Liver (tissue), 9 donors: ENCODE data around the gene FBXW7. TPM values are rescaled to one million over a fixed set of nuclear protein-coding genes. Genes with fewer than 3 reads are reported as not detected.

Experiments used
- DNase-seq: peaks from one replicate; pipeline ENCODE4 v3.0.0-alpha.2; 2017; ENCODE audit warnings: low spot score
- H3K27ac ChIP-seq, 2 donors: one replicate each; pipeline ENCODE4 v1.7.0; 2013; ENCODE audit warnings: inconsistent platforms in 2 of 2, low read length in 2 of 2, control low read depth in 1 of 2, low read depth in 1 of 2, mild to moderate bottlenecking in 1 of 2
- H3K27me3 ChIP-seq, 4 donors: one replicate each; pipeline versions ENCODE4 v1.6.1 to v1.7.0; 2013; ENCODE audit warnings: low read length in 3 of 4, inconsistent platforms in 1 of 4, mild to moderate bottlenecking in 1 of 4, moderate library complexity in 1 of 4; ENCODE audit not compliant: control insufficient read depth in 4 of 4, insufficient read depth in 4 of 4
- H3K36me3 ChIP-seq, 4 donors: one replicate each; pipeline versions ENCODE4 v1.6.1 to v1.7.0; 2013; ENCODE audit warnings: low read length in 3 of 4, mild to moderate bottlenecking in 3 of 4, low read depth in 1 of 4, moderate library complexity in 1 of 4; ENCODE audit not compliant: control insufficient read depth in 4 of 4, insufficient read depth in 3 of 4
- H3K4me1 ChIP-seq, 4 donors: one replicate each; pipeline versions ENCODE4 v1.6.1 to v1.7.0; 2013; ENCODE audit warnings: low read length in 3 of 4, mild to moderate bottlenecking in 3 of 4, moderate library complexity in 1 of 4; ENCODE audit not compliant: control insufficient read depth in 4 of 4, insufficient read depth in 4 of 4
- H3K4me3 ChIP-seq, 3 donors: one replicate each; pipeline versions ENCODE4 v1.6.1 to v1.7.0; 2013; ENCODE audit warnings: low read length in 3 of 3, control low read depth in 1 of 3, low read depth in 1 of 3, mild to moderate bottlenecking in 1 of 3
- H3K9ac ChIP-seq, 2 donors: one replicate each; pipeline ENCODE4 v1.7.0; 2013; ENCODE audit warnings: low read length in 2 of 2, mild to moderate bottlenecking in 2 of 2, moderate library complexity in 2 of 2, control low read depth in 1 of 2, low read depth in 1 of 2
- H3K9me3 ChIP-seq, 4 donors: one replicate each; pipeline versions ENCODE4 v1.6.1 to v1.7.0; 2013; ENCODE audit warnings: low read length in 3 of 4; ENCODE audit not compliant: control insufficient read depth in 4 of 4
- EGR1 ChIP-seq, 2 donors: IDR thresholded peaks; 2 replicates each; pipeline ENCODE4 v1.6.1; 2016 to 2018; ENCODE audit warnings: antibody characterized with exemption in 2 of 2, low read depth in 2 of 2
- FOXA1 ChIP-seq: IDR thresholded peaks from 2 replicates; pipeline ENCODE4 v1.6.1; 2016; ENCODE audit warnings: antibody characterized with exemption
- FOXA2 ChIP-seq: IDR thresholded peaks from 2 replicates; pipeline ENCODE4 v1.6.1; 2016; ENCODE audit warnings: antibody characterized with exemption
- GABPA ChIP-seq, 2 donors: IDR thresholded peaks in 1 of 2; conservative IDR thresholded peaks in 1 of 2; 2 replicates each; pipeline ENCODE4 v1.6.1; 2016; ENCODE audit warnings: antibody characterized with exemption in 2 of 2, mild to moderate bottlenecking in 1 of 2, moderate library complexity in 1 of 2
- HNF4A ChIP-seq, 2 donors: conservative IDR thresholded peaks; 2 replicates each; pipeline ENCODE4 v1.6.1; 2016; ENCODE audit warnings: antibody characterized with exemption in 2 of 2, mild to moderate bottlenecking in 2 of 2
- HNF4G ChIP-seq: IDR thresholded peaks from 2 replicates; pipeline ENCODE4 v1.6.1; 2016; ENCODE audit warnings: antibody characterized with exemption
- JUND ChIP-seq, 2 donors: IDR thresholded peaks; 2 replicates each; pipeline ENCODE4 v1.6.1; 2016; ENCODE audit warnings: antibody characterized with exemption in 2 of 2
- NR2F2 ChIP-seq: IDR thresholded peaks from 2 replicates; pipeline ENCODE4 v1.6.1; 2016; ENCODE audit warnings: antibody characterized with exemption
- RXRA ChIP-seq, 2 donors: IDR thresholded peaks; 2 replicates each; pipeline ENCODE4 v1.6.1; 2017 to 2018; ENCODE audit warnings: antibody characterized with exemption in 2 of 2, mild to moderate bottlenecking in 1 of 2
- SP1 ChIP-seq: IDR thresholded peaks from 2 replicates; pipeline ENCODE4 v1.6.1; 2018; ENCODE audit warnings: antibody characterized with exemption, mild to moderate bottlenecking
- TAF1 ChIP-seq: conservative IDR thresholded peaks from 2 replicates; pipeline ENCODE4 v1.6.1; 2016; ENCODE audit warnings: antibody characterized with exemption, mild to moderate bottlenecking
- YY1 ChIP-seq: IDR thresholded peaks from 2 replicates; pipeline ENCODE4 v1.6.1; 2016; ENCODE audit warnings: antibody characterized with exemption, mild to moderate bottlenecking
- WGBS: extraction: QIAGEN DNeasy Blood & Tissue Kit; methylation state at CpG from one replicate; pipeline ENCODE4 v1.1.7; 2013; 5-methylcytosine and 5-hydroxymethylcytosine counted together
- polyA plus RNA-seq, 2 donors: library from polyadenylated mRNA; stranded (reverse) in 1 of 2; unstranded in 1 of 2; fragments of 200-250 nt in 1 of 2; fragments of >200 nt in 1 of 2; fragmentation: Nextera tagmentation in 1 of 2; extraction: Ambion mirVana in 1 of 2; gene quantifications; one replicate each; pipeline versions ENCODE4 v1.2.1 to v1.2.3, GENCODE V29; 2013 to 2015
- total RNA-seq, 2 donors: library from RNA; depleted of rRNA; stranded (reverse); fragments of >200 nt; gene quantifications; one replicate each; pipeline ENCODE4 v1.2.3, GENCODE V29; 2014
- TF ChIP-seq, protein P1 (sequence below): IDR thresholded peaks from 2 replicates; pipeline ENCODE4 v1.6.1; 2016; ENCODE audit warnings: antibody characterized with exemption
- TF ChIP-seq, protein P2 (sequence below): IDR thresholded peaks from 2 replicates; pipeline ENCODE4 v1.6.1; 2016; ENCODE audit warnings: antibody characterized with exemption, mild to moderate bottlenecking
- TF ChIP-seq, protein P3 (sequence below): fragments of 150-350 bp; IDR thresholded peaks from 2 replicates; pipeline ENCODE4 v1.5.1; 2017; ENCODE audit warnings: improper control_type of control experiment, low read depth, low read length; ENCODE audit not compliant: missing input control
- TF ChIP-seq, protein P4 (sequence below): IDR thresholded peaks from 2 replicates; pipeline ENCODE4 v1.6.1; 2016; ENCODE audit warnings: antibody characterized with exemption
- TF ChIP-seq, protein P5 (sequence below): IDR thresholded peaks from 2 replicates; pipeline ENCODE4 v1.6.1; 2016; ENCODE audit warnings: antibody characterized with exemption
- donor health status: healthy.
- donor health status: healthy.
- donor health status: healthy.
- donor health status: healthy.
- donor health status: healthy.

Gene FBXW7
- total and polyA plus RNA-seq, 4 donors, result 4.0 to 56.9 (median 16.1) TPM

DNA sequence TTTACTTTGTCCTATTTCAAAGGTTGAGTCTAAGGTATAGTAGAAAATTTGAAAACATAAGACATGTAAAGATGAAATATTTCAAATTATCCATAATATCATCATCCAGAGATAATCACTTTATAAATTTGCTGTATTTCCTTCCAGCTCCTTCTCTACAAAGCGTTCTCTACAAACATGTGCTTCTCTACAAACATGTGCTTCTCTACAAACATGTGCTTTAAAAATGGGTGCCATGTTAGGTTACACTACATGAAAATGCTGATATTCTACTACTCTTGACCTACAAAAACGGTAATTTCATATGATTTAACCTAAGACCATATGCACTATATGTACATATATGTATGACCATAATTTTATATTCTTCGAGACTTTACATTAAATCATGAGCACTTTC lies 92.0 kb downstream of the FBXW7 start:
- Histone ChIP-seq H3K4me1 (no peaks in the 10 kb centered on the region), H3K27me3 (no peaks in the 10 kb centered on the region), H3K36me3 (no peaks in the 10 kb centered on the region), H3K4me3 (no peak overlapping the region), H3K27ac (no peak overlapping the region), H3K9ac (no peak overlapping the region), H3K9me3 (no peaks in the 10 kb centered on the region)
- no peak for DNase-seq
- TF ChIP-seq FOXA1 (no peak), HNF4A (conservative IDR thresholded peaks at IDR 0.05) (no peak), TAF1 (no peak), FOXA2 (no peak), JUND (IDR thresholded peaks at IDR 0.05) (no peak), EGR1 (IDR thresholded peaks at IDR 0.05; ENCODE audit: low read depth in 2 of 2) (no peak), NR2F2 (no peak)
- TF ChIP-seq, protein P1, sequence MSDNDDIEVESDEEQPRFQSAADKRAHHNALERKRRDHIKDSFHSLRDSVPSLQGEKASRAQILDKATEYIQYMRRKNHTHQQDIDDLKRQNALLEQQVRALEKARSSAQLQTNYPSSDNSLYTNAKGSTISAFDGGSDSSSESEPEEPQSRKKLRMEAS, result no peak
- TF ChIP-seq, protein P2, sequence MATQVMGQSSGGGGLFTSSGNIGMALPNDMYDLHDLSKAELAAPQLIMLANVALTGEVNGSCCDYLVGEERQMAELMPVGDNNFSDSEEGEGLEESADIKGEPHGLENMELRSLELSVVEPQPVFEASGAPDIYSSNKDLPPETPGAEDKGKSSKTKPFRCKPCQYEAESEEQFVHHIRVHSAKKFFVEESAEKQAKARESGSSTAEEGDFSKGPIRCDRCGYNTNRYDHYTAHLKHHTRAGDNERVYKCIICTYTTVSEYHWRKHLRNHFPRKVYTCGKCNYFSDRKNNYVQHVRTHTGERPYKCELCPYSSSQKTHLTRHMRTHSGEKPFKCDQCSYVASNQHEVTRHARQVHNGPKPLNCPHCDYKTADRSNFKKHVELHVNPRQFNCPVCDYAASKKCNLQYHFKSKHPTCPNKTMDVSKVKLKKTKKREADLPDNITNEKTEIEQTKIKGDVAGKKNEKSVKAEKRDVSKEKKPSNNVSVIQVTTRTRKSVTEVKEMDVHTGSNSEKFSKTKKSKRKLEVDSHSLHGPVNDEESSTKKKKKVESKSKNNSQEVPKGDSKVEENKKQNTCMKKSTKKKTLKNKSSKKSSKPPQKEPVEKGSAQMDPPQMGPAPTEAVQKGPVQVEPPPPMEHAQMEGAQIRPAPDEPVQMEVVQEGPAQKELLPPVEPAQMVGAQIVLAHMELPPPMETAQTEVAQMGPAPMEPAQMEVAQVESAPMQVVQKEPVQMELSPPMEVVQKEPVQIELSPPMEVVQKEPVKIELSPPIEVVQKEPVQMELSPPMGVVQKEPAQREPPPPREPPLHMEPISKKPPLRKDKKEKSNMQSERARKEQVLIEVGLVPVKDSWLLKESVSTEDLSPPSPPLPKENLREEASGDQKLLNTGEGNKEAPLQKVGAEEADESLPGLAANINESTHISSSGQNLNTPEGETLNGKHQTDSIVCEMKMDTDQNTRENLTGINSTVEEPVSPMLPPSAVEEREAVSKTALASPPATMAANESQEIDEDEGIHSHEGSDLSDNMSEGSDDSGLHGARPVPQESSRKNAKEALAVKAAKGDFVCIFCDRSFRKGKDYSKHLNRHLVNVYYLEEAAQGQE, result no peak
- WGBS, result 97% methylated on average over 3 of the region's 3 CpGs

DNA sequence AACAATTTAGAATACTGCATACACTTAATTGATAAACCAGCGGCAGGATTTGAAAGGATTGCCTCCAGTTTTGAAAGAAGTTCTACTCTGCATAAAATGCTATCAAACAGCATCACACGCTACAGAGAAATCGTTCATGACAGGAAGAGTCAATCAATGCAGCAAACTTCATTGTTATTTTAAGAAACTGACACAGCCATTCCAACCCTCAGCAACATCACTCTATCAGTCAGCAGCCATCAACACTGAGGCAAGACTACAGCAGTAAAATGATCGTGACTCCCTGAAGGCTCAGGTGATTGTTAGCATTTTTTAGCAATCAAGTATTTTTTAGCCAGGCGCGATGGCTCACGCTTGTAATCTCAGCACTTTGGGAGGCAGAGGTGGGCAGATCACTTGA lies 98.3 kb downstream of the FBXW7 start:
- H3K27ac ChIP-seq, result no peak overlapping the region
- no peak overlapping the region for H3K9ac ChIP-seq
- TF ChIP-seq EGR1 (IDR thresholded peaks at IDR 0.05; ENCODE audit: low read depth in 2 of 2), result no peak
- TF ChIP-seq FOXA1, result no peak
- no peak for TF ChIP-seq FOXA2
- TF ChIP-seq, protein P3, sequence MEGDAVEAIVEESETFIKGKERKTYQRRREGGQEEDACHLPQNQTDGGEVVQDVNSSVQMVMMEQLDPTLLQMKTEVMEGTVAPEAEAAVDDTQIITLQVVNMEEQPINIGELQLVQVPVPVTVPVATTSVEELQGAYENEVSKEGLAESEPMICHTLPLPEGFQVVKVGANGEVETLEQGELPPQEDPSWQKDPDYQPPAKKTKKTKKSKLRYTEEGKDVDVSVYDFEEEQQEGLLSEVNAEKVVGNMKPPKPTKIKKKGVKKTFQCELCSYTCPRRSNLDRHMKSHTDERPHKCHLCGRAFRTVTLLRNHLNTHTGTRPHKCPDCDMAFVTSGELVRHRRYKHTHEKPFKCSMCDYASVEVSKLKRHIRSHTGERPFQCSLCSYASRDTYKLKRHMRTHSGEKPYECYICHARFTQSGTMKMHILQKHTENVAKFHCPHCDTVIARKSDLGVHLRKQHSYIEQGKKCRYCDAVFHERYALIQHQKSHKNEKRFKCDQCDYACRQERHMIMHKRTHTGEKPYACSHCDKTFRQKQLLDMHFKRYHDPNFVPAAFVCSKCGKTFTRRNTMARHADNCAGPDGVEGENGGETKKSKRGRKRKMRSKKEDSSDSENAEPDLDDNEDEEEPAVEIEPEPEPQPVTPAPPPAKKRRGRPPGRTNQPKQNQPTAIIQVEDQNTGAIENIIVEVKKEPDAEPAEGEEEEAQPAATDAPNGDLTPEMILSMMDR, result no peak
- no peak for TF ChIP-seq YY1
- TF ChIP-seq, protein P1, result no peak
- TF ChIP-seq SP1, result no peak
- no peak for TF ChIP-seq GABPA (IDR thresholded peaks at IDR 0.05 in 1 of 2, conservative IDR thresholded peaks at IDR 0.05 in 1 of 2)
- no peak for TF ChIP-seq TAF1
- no peak for TF ChIP-seq HNF4G
- TF ChIP-seq, protein P2, result no peak
- TF ChIP-seq, protein P4, sequence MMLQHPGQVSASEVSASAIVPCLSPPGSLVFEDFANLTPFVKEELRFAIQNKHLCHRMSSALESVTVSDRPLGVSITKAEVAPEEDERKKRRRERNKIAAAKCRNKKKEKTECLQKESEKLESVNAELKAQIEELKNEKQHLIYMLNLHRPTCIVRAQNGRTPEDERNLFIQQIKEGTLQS, result no peak
- TF ChIP-seq NR2F2, result no peak
- no peak for TF ChIP-seq RXRA (IDR thresholded peaks at IDR 0.05)
- TF ChIP-seq, protein P5, sequence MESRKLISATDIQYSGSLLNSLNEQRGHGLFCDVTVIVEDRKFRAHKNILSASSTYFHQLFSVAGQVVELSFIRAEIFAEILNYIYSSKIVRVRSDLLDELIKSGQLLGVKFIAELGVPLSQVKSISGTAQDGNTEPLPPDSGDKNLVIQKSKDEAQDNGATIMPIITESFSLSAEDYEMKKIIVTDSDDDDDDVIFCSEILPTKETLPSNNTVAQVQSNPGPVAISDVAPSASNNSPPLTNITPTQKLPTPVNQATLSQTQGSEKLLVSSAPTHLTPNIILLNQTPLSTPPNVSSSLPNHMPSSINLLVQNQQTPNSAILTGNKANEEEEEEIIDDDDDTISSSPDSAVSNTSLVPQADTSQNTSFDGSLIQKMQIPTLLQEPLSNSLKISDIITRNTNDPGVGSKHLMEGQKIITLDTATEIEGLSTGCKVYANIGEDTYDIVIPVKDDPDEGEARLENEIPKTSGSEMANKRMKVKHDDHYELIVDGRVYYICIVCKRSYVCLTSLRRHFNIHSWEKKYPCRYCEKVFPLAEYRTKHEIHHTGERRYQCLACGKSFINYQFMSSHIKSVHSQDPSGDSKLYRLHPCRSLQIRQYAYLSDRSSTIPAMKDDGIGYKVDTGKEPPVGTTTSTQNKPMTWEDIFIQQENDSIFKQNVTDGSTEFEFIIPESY, result no peak
- H3K27me3 ChIP-seq, result no peaks in the 10 kb centered on the region
- no peaks in the 10 kb centered on the region for H3K9me3 ChIP-seq
- WGBS, result 95% methylated on average over 7 of the region's 7 CpGs
- no peak overlapping the region for H3K4me3 ChIP-seq
- DNase-seq, result no peak
- no peaks in the 10 kb centered on the region for H3K36me3 ChIP-seq
- no peaks in the 10 kb centered on the region for H3K4me1 ChIP-seq
